NCI-H128 (cell line): ENCODE measurements around the gene DCLK1.
"Not testable (repeated sequence)": the region's sequence is repeated elsewhere in the genome, so short reads cannot be mapped to it uniquely, and the experiment has no call there.

Experiments
- DNase-seq: peaks from one replicate; lab custom pipeline; 2025; ENCODE audit not compliant: unreplicated experiment; lab: John Stamatoyannopoulos, UW

DCLK1 gene

DNA sequence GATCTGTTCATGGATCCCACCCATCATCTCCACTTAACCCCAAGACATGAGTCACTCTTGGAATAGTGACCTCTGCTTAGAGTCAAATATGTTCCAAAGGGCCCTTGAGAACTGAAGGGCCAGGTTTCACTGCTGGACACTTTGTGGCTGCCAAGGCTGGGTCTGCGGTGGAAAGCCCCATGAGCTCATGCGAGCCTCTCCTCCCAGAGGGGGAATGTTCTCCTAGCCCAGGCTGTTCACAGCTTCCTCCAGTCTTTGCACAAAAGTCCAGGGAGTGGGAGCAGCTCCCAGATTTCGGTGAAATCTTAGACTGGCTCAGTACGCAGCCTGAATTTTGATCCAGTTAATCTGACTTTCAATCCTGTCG lies 732 bp upstream of the DCLK1 start:
- DNase-seq = no peak

DNA sequence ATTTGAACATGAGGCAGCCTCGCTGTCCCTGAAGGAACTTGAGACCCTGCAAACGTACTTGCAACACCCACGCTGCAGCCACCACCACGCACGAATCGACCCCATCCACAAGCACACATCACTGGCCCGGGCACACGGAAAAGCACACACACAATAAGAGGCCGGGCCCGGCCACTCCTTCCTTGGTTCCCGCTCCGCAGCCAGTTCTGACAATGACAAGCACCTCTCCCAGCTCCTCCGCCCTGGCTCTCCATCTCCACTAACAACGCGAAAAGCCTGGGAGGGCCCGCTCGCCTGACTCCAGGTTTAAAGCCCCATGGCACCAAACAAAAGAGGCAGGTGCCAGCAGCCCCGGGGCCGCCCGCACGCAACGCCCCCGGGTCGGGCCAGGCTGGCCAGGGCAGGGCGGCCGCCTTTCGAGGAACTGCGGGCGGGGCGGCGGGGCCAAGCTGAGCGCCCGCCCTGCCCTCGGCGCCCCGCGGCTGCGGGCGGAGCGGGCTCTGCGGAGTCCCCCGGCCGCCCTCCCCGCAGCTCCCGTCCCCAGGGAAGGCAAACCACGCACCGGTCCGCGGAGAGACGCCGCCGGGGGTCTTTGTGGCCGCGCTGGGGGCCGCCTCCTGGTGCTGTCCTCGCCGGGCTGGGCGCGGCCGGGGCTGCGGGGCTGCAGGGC lies 495 bp downstream of the DCLK1 start:
- peak; percentile 23 for DNase-seq

DNA sequence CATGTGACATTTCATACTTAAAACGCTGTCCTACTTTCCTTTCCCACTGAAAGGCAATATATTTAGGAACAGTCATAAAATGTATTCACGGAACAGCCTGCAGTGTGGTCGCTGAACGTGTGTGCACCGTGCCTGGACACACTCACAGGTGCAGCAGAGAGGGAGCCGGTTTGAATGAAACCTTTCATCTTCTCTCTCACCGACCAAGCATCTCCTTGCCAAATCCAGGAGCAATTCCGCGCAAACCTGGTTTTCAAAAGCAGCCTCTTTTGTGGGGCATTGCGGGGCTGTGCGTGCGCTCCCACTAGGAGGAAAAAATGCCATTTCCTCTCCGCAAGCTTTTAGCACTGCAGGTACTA lies 1.0 kb downstream of the DCLK1 start:
- DNase-seq = no peak

DNA sequence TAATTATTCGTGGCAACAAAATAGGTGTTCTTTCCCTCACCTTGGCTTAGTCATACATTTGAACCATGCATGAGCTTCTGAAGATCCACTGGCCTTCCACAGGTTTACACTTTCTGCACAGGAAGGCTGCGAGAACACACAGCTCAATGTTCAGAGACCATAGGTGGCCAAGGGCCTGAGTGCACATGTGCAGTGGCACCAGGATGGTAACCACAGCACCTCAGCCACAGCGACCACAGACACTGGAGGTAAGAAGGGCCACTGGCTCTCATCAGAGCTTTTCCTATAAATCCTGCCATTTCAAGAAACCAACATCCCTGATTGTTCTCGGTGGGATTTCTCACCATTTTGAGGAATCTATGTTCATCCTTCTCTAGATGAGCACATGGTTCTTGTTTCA lies 1.6 kb downstream of the DCLK1 start:
- no peak for DNase-seq

DNA sequence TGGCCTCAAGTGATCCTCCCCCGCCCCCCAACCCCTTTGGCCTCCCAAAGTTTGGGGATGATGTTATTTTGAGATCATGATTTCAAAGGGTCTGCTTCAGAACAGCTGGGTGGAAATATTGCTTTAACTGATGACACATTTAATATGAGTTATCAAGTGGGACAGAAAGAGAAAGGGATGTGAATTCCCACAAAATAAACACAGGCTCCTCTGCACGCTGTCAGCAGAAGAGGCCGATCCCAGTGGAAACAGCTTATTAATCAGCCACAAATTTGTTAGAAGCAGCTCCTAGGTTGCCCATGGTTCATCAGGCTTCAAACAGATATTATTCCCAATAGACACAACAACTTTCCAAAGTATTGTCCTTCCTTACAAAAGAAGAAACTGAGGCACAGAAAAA lies 4.7 kb downstream of the DCLK1 start:
- DNase-seq = no peak

DNA sequence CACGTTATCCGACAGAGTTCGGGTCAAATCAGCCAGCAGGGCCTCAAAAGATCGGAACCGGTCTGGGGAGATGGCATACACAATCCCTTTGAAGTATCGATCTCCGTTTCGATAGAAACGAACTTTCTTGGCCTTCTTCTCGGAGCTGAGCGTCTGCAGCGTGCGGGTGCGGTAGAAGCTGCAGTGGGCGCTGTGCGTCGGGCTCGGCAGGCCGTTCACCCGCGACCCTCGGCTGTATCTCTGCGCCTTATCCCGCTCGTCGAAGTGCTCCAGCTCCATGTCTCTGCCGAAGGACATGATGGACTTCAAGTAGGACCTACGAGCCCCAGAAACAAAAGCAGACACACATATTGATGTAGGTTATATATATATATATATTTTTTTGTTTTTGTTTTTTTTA lies 5.3 kb downstream of the DCLK1 start:
- DNase-seq = no peak

DNA sequence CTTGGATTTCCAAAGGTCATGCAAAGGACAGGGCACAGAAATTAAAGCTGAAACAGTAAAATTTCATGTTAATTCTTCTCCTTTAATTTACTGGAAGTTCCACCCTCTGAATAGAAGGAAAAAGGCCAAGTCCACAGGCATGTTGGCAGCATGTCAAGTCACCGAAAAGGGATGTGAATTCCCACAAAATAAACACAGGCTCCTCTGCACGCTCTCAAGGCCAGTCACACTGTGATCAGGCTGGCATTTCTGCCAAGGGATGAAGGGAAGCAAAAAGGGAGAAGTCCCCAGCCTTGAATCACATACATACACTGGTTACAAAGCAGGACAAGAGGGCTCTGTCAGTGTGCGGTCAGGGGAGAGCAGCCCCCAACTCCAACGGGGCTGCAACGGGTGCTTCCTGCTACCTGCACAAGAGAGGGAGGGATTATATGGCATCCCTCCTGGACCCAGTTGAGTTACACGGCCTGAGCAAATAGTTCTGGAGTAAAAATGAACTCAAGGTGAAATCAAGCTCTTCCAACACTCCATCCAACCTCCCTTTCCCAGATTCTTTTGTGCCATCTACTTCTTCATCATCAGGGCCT lies 6.9 kb downstream of the DCLK1 start:
- DNase-seq = no peak

DNA sequence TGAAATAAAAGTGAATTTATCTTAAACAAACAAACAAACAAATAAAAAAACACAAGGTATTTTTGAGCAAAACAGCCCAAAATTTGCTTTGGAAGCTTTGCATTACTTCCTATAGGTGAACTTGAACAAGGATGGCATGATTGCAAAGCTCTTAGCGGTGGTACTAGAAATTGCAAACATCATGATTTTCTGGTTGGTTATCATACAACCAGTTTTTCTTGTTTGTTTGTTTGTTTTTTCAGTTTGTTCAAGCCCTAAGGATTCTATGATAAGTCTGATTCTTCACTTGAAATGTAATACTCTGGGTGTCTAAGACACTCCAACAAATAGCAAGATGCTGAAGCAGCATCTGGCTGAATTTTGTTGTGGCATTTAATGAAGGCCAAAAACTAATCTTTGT lies 15.9 kb downstream of the DCLK1 start:
- DNase-seq = no peak

DNA sequence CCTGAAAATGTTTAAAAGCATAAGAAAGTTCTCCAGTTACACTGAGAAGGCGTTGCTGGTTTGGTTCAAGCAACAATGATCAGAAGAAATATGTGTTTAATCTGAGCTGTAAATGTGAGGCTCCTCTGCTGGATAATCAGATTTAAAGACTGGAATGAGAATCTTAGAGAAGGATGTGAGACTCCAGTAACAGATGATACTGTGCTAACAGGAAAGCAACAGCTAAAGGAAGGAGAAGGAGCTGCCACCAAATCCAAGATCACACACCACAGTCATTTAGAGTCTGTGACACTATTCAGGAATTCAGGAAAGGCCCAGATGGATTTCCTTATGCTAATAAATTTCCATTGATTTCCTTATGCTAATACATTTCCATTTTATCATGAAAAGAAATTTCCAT lies 16.9 kb downstream of the DCLK1 start:
- DNase-seq = no peak

DNA sequence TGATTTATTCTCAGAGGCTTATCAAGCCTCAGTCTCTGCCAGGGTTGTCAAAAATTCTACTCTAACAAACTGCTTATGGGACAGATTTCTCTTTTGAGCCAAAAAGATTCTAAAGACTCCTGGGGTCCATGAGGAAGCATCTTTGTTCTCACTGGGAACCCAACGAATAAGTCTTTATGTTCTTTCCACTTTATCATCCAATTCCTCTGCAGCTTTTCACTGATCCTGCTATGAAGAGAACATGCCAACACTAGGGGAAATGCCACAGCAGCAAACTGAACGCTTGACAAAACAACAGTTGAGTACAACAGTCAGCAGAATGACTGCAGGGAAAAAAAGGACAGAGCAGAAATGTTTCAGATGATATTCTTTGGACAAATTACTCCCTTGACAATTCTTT lies 22.2 kb downstream of the DCLK1 start:
- DNase-seq = no peak

DNA sequence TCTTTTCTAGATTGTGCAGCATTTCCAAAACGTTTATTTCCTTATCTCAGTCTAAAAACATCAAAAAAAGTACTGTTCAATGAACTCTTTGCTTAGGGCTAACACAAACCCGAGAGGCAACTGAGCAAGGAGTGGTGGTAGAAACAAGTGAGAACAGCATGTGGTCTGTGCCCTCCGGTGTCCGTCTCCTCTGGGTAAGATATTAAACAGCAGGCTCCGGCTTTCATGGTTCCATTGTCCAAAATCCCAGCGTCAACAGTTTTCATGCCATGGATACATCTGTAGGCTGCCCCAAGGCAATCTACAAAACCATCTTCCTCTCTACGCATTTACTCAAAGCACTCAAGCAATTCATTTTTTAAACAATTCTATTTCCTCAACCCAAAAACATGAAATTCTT lies 22.8 kb downstream of the DCLK1 start:
- DNase-seq = no peak

DNA sequence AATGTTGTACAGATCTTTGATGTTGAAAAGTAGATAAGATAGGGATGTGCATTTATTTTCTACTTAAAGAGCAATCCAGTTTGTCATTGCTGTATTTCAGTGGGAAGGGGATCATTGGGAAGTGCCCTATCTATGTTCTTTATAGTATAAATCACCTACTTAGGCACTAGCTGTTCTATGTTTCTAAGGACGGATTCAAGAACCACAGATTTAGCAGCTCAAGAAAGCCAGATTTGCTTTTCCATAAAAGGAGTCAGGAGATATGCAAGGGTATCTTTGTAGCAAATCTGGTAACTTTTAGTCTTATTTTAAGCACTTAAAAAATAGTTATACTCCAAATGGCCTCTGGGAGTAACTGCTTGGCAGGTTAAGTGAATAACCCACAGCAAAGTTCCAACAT lies 23.7 kb downstream of the DCLK1 start:
- no peak for DNase-seq

DNA sequence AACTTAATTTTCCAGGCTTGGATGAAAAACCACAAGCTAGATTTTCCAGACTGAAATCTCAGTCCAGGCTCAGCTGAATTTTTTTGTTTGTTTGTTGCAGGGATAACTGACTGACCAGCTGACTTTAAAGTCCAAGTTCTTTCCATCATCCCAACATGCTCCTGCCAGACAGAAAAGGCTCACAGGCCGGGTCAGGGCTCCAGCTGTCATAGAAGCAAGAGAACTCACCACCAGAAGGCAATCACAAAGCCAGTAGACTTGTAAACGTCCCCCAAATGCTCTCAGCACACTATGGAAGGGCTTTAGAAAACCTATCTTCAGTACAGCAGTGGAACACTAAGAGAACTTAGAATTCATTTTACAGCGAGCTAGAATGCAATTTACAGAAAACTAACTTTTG lies 25.5 kb downstream of the DCLK1 start:
- no peak for DNase-seq

DNA sequence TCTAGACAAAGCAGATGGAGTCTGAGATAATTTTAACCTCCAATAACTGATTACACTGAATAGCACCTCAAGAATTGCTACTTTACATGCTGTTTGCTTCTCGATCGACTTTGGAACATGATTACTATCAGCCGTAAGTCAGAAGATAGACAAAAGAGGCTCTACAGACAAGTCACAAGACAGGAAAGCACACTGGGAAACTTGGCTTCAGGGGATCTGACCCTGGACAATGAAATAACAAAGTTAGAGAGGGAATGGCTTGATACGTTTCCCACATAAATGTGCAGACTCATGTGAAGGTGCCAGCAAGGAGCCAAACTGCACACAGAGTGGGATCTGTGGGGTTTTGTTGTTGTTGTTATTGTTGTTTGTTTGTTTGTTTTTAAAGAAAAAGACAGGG lies 28.5 kb downstream of the DCLK1 start:
- DNase-seq = no peak

DNA sequence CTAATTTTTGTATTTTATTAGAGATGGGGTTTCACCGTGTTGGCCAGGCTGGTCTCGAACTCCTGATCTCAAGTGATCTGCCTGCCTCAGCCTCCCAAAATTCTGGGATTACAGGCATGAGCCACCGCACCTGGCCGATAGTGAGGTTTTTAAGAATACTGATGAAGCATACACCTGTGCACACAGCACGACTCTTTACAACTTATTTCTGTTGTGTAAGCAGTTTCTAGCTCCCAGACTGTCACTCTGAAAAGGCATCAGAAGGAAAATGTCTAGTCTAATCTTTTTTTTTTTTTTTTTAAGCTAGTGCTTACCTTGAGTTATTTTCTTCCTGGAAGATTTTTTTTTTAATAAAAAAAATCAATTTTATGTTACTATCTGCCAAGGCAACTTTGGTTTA lies 29.3 kb downstream of the DCLK1 start:
- DNase-seq = not testable (repeated sequence)

DNA sequence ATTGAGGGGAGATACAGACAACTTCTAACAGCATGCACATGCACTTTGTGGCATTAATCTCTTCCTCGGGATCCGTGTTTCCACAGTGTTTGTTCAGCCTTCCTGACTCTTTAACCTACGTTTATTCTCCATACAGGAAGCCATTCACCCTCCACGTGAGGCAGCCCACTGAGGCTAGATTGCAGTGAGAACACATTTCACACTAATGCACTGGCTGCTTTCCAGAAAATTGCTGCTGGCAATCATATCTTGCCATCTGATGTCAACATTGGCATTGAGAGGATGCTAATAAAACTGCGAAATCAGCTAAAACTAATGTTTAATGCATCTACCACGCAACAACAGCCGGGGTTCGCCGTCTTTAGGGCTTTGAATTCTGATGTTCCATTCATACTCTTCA lies 30.0 kb downstream of the DCLK1 start:
- DNase-seq = peak; percentile 9

DNA sequence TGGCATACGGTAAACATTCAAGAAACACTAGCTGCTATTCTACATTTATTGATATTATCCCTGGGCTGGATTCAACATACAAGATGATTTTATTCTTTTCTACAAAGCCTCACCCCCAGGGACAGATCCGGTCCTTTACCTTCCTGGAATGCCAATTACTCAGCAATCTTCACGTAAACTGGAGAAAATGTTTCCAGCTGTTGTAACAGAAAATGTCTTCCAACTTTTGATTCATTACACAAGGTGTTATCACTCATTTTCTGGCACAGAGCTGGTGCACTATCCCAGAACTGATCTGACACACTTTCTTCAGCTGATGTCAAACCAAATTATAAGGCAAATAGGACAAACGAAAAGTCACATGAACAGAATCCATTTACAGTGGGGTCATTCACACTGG lies 33.1 kb downstream of the DCLK1 start:
- DNase-seq = no peak

DNA sequence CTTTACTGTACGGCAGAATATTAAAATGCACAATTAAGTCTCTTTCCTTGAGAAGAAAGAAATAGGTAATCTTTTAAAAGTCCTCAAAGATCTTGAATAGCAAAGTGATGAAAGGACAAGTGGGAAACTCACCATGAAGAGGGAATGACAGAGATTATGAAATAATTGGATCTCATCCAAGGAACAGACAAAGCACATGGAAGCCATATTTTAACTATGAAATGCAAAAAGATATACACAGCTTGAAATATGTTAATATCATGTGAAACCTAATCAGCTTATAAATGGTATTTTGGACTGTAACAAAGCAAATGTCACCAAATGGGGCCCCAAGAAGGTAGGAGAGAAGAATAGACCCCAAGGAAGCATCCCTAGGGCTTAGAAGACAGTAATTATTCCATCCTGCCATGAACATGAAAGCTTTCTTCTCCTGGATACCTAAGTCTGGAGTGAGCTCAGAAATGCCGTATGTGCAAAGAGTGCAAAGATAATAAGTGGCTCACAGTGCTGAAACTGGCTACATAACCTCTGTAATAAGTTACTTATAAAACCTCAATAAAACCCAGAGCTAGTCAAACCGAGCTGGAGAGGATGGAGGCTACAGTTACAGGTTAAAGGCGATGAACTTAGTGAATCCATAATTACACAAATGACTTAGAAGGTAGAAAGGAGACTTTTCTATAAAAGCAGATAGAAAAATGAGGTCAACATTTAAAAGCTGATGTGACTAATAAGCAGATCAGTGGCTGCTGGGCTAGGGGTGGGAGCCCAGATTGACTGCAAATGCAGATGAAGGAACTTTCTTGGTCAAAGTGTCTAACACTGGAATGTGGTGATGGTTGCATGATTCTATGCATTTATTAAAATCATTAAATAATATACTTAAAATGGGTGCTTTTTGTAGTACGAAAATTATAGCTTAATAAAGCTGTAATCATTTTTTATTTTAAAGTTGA lies 34.4 kb downstream of the DCLK1 start:
- no peak for DNase-seq

DNA sequence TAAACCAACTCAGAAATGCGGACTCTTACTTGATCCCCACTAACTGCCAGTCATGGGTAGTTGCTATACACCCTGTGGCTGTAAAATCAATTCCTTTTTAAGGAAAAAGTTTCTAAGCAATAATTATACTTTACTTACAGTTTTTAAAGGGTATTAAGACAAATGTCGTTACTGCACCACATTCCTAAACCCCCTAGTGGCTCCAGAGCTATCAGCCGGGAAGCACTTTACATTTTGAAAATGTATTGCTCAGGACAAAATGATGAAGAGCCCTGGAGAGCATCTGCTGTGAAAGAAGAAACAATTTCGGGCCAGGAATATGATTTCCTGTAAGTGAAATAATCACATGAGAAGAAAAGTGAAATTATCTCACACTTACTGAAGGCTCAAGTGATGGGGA lies 36.7 kb downstream of the DCLK1 start:
- no peak for DNase-seq

DNA sequence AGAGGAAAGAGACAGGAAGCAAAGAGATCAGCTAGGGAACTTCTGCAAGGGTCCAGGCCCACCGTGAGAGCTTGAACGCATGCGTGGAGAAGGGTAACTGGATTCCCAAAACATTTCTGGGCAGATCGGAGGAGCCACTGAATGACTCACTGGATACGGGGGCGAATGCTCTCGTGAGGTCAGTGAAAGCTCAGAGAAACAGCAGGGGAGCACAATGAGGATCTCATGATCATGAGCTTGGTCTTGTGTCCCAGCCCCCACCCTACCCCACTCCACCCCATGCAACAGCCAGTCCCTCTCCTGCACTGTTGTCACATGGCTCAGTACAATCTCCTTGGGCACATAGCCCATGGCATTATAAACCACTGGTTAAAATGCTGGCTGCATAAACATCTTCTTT lies 40.6 kb downstream of the DCLK1 start:
- no peak for DNase-seq

DNA sequence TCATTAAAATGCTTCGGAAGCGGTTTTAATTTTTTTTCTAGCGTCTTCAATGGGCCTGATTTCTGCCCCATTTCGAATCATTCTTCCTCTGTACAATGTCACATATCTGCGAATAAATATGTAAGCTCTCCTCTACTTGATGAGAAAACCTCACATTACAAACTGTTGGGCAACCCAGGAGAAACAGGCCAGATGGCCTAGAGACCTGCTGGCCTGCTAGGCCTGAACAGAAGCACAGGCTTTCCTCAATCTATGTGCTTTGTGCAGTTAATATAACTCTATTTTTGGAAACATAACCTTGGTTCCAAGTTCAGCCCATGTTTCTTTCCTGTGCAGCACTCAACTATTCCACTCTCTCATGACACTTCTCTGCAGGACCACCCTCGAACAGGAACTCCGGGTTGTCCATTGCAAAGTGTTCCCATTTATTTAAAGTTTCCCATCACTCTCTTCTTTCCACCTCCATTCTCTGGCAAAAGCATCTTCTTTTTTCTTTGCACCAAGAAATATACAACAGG lies 42.0 kb downstream of the DCLK1 start:
- no peak for DNase-seq

DNA sequence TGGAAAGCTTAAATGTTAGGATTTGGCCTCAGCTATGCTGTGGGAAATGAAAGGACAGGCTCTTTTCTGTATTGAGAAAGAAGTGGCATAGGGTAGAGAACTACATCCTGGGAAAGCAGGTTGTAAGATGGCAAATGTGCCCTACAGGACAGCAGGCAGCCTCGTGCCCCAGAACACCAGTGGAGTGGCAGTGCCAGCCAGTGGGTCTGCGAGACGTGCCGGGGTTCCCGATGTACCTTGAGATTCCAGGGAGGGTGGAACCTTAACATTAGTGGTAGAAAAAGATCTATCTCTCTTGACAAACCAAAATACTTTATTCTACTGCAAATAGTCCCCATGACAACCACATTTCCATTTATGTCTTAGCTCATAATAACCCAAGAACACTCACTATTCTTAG lies 42.7 kb downstream of the DCLK1 start:
- no peak for DNase-seq
